Left cardiac atrium (tissue), 4 donors: ENCODE data around the gene MEI1. TPM values are rescaled to one million over a fixed set of nuclear protein-coding genes. Genes with fewer than 3 reads are reported as not detected.

Experiments used
- ATAC-seq, 2 donors: fragments of 200-7000 bp; cut with Tn5 transposase; one replicate each; pipeline ENCODE4 v1.9.1; 2020; ENCODE audit warnings: mild to moderate bottlenecking in 2 of 2, moderate library complexity in 2 of 2
- DNase-seq: peaks from one replicate; pipeline ENCODE4 v3.0.0-alpha.2; 2020
- intact Hi-C, 2 donors: fragments of 100-400 bp; cut with DNase I; formaldehyde crosslinking; loops; one replicate each; pipeline versions ENCODE4 v1.14.1 to v1.15.1; 2022 to 2023
- total RNA-seq, 2 donors: library from RNA; stranded (reverse); fragmentation: NEBNext Ultra II Directional; extraction: Animal tissue kit (Norgen Biotek cat#: 25700); gene quantifications; one replicate each; pipeline ENCODE4 v1.2.1, GENCODE V29; 2021
- donor health status: DM: no; HTN: yes; CAD: no.
- donor health status: DM: no; HTN: yes; CAD: no; lungs with severe emphysema.
- donor health status: DM: yes; HTN: yes; CAD: no.
- donor health status: Dilated cardiomyopathy.

The MEI1 gene
- total RNA-seq, 2 donors from 2014 or later: 0.42 to 1.7 TPM

DNA sequence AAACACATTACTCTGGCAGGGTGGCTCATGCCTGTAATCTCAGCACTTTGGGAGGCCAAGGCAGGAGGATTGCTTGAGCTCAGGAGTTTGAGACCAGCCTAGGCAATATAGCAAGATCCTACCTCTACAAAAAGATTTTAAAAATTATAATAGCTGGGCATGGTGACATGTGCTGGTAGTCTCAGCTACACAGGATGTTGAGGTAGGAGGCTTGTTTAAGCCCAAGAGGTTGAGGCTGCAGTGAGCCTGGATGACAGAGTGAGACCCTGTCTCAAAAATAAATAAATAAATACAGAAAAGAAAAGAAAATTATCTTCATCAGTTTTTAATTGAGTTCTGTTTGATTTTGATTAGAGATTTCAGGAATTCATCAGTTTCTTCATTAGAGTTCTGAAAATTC, 106.3 kb downstream of the MEI1 start:
- ATAC-seq (no peak), DNase-seq (no peak)
- intact Hi-C loops: loop anchor here in 1 of 2 donors (10.0 kb wide), 1 partner anchor 101 kb away; no protein-coding TSS in a partner anchor

DNA sequence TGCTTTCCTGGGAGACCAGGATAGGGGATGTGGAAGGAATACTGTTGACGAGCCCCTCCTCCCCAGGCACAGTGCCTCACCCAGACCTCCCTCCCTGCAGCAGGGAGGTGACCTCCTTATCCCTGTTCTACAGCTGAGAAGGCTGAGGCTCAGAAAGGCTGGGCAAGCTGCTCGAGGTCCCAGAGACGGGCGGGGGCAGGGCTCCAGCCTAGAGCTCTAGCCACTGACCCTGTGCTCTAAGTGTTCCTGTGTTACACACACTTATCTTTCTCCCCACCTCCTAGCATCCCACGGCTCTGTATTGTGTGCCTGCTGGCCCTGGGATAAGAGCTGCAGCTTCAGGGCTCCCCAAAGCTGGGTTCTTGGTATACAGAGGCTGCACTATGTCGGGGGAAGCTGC, 109.1 kb downstream of the MEI1 start:
- DNase-seq (no peak), ATAC-seq (no peak)
- intact Hi-C loops: loop anchor here in 1 of 2 donors (10.0 kb wide), 1 partner anchor 104 kb away; no protein-coding TSS in a partner anchor

DNA sequence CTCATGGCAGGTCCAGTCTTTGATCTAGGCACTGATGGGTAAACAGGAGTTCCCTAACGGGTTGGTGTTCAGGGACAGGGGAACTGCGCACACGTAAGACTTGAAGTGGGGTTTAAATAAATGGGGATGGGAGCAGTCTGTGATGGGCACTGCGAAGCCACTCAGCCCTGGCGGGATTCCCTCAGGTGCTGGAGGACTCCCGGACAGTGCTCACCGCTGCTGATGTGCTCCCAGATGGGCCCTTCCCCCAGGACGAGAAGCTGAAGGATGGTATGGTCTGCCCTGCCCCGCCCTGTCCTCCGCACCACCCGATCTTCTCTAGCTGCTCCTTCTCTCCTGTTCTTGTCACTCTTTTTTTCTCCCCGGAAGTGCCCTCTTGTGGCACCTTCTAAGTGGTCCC, 110.7 kb downstream of the MEI1 start:
- intact Hi-C loops: no loop called here
- ATAC-seq: no peak
- DNase-seq: no peak

DNA sequence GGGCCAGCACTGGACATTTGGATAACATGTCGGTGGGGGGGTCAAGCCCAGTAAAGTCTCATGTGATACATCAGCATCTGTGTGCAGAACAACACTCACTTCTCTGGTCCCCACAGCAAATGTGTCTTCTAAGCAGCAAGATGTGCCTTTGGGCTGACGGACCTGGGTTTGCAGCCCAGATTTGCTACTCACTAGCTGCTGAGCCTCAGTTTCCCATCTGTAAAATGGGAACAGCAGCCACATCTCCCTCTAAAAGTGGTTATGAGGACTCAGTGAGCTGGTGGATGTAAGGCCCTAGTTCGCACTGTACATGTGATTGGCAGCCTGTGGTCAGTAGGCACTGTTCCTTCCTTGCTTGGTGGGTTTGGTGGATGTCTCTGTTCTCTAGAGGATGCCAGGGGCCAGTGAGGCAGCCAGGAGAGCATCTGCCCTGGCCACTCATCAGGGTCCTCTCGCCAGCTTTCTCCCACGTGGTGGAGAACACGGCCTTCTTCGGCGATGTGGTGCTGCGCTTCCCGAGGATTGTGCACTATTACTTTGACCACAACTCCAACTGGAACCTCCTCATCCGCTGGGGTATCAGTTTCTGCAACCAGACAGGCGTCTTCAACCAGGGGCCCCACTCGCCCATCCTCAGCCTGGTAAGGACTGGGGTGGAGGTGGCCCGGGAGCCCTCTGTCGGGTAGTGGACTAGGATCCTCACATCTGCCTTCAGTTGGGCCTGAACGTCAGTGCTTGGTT, 113.7 kb downstream of the MEI1 start:
- intact Hi-C loops: no loop called here
- no peak for DNase-seq
- no peak for ATAC-seq

DNA sequence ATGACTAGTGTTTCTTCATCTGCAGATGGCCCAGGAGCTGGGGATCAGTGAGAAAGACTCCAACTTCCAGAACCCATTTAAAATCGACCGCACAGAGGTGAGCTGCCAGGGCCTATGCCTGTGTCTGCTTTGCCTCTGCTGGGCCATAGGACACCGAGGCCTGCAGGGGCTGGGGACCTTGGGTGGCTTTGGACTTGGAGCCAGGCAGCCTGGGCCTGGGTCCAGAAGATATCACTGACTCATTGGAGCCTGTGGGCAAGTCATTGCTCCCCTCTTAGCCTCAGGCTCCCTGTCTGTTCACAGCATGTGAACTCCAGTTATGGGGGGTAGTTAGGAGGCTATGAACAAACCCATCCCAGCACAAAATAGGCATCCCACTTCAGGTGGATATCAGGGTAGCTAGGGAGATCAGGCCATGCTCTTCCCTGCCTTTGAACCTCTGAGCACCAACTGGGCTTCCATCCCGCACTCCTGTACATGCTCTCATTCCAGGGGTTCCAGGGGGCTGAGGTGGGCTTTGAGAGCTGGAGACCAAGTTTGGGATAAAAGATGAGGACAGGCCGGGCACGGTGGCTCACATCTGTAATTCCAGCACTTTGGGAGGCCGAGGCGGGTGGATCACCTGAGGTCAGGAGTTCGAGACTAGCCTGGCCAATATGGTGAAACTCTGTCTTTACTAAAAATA, 114.6 kb downstream of the MEI1 start:
- ATAC-seq (no peak), DNase-seq (no peak)
- intact Hi-C loops: no loop called here

DNA sequence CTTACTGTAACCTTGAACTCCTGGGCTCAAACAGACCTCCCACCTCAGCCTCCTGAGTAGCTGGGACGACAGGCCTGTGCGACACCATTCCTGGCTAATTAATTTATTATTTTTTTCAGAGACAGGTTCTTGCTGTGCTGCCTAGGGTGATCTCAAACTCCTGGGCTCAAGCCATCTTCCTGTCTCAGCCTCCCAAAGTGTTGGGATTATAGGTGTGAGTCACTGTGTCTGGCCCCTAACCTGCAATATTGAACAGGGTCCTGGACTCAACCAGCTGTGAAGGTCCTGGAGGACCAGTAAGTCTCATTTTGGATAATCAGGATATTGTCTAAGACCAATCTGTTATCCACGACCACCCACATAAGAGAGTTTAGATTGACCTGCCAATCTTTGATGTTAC, 116.4 kb downstream of the MEI1 start:
- ATAC-seq (no peak), DNase-seq (no peak)
- intact Hi-C loops: no loop called here

DNA sequence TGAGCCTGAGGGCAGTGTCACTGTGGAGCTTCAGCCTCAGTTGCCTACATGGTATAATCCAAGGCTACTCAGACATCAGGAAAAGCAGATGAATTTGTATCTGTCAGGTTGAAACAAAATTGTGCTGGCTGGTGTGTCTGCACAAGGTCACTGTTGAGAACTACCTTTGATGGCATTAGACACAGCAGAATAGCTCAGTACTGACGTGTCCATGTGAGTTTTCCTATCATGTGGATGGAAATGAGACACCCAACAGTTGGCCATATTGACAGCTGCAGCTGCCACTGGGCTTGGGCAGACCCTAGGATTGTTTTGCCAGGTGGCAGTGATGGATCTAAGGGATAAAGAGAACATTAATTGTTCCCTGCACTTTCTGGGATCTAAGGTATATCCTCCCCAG, 116.9 kb downstream of the MEI1 start:
- ATAC-seq (no peak), DNase-seq (no peak)
- intact Hi-C loops: no loop called here

DNA sequence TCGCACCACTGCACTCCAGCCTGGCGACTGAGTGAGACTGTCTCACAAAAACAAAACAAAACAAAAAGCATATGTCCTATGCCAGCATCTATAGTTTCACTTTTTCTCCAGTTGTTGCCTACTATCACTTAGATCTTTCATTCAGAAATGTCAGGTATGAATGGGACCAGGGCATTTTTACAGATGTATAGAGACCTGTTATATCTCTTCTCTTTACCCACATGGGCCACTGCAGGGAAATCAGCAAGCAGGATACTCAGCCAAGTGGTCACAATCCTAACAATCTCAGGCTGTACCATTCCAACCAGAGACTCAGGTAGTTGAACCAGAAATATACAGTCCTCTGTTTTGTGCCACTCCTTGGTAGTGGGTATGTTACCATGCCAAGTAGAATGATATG, 117.6 kb downstream of the MEI1 start:
- ATAC-seq (no peak), DNase-seq (no peak)
- intact Hi-C loops: no loop called here

DNA sequence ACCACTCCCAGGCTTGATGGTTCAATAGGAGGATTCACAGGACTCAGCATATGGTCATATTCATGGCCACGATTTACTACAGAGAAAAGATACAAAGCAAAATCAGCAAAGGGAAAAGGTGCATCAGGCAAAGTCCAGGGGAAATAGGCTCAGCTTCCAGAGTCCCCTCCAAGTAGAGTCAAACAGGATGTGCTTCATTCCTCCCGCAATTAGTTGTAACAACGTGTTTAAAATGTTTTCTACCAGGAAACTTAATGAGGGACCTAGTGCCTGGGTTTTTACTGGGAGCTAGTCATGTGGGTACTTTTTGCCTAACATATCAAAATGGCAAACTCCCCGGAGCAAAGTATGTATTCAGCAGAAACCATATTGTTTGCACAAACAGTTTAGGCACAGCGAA, 118.7 kb downstream of the MEI1 start:
- intact Hi-C loops: no loop called here
- DNase-seq (no peak), ATAC-seq (no peak)

DNA sequence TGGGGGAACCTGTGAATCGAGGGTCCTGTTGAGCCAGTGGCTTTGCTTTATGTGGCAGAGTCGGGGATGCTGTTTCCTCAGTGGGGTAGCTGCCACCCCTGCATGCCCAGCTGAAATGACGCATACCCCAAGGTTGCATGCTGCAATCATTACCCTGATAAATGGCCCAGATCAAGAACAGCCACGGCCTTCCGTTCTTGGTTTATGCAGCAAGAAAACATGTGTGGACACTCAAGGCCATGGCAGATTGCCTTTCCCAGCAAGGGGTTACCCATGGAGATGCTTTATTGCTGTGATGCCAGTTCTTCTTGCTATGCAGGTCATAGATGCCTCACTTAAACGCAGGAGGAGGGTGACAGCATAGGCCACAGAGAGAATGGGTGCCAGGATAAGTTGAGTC, 119.3 kb downstream of the MEI1 start:
- DNase-seq (no peak), ATAC-seq (no peak)
- intact Hi-C loops: no loop called here

DNA sequence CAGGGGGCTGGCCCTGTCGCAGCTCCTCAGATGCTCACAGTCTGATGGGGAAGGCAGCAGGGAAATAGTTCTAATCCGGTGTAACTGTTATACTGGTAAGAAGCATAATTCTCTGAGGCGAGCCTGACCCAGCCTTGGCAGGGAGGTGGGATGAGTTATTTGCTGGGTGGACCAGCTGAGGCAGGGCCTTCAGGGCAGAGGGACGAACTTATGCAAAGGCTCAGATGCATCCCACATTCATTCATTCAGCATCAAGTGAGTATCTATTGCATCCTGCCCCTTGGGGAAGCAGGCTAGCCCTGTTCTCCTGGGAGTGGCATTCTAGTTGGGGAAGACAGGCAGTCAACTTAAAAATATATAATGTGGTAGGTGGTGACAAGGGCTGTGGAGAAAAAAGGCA, 120.0 kb downstream of the MEI1 start:
- DNase-seq: no peak
- ATAC-seq: no peak
- intact Hi-C loops: no loop called here

DNA sequence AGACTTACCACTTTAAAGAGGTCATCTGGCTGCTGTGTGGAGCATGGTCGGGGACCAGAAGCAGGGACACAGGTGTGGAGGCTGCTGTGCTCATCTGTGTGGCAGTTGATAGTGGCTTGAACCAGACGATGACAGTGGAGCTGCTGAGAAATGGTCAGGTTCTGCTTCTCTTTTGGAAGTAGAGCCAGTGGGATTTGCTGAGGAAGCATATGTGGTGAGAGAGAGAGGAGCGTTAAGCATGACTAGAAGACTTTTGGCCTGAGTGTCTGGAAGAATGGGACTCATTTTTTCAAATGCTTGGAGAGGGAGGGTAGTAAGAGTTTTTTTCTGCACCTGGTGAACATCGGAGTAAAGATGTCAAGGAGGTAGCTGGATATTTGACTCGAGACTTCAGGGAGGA, 121.1 kb downstream of the MEI1 start:
- DNase-seq (no peak), ATAC-seq (no peak)
- intact Hi-C loops: loop anchor here (5.0 to 10.0 kb wide), 2 partner anchors 122 to 126 kb away; partner anchors contain the start of gene MEI1 (in 1 of the 2)

DNA sequence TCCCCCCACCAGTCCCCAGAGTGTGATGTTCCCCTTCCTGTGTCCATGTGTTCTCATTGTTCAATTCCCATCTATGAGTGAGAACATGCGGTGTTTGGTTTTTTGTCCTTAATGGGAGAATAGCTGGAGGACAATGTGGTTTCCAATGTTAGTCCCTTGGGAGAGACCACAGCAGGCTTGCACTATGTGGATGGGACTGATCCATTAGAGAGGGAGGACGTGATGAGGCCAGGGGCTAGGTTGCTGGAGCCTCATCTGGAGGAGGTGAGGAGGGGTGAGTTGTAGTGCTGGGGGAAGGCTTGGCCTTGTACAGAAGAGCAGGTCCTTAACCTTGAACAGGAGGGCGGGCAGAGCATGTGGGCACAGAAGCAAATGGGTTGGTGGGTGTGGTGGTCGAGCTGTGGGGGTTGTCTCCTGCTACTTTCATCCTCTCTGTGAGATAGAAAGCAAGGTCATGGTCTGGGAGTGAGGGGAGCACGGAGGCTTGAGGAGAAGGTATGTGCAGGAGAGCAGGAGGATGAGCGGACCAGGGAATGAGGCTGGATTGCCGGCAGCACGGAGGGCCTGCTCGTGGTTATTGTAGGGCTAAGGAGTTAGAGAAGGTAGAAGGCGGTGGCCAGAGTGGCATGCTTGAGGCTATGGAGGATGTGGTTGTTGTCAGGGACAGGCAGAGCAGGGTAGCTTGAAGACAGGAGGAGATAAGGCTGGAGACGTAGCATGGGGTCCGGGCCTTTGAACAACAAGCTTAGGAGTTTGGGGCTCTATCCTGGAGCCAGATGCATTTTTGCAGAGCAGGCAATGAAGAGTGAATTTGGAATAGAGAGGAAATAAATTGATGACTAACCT, 122.4 kb downstream of the MEI1 start:
- DNase-seq (no peak), ATAC-seq (no peak)
- intact Hi-C loops: loop anchor here (1.0 to 10.0 kb wide), 3 partner anchors 120 to 127 kb away; partner anchors contain the start of gene MEI1 (in 1 of the 2)

DNA sequence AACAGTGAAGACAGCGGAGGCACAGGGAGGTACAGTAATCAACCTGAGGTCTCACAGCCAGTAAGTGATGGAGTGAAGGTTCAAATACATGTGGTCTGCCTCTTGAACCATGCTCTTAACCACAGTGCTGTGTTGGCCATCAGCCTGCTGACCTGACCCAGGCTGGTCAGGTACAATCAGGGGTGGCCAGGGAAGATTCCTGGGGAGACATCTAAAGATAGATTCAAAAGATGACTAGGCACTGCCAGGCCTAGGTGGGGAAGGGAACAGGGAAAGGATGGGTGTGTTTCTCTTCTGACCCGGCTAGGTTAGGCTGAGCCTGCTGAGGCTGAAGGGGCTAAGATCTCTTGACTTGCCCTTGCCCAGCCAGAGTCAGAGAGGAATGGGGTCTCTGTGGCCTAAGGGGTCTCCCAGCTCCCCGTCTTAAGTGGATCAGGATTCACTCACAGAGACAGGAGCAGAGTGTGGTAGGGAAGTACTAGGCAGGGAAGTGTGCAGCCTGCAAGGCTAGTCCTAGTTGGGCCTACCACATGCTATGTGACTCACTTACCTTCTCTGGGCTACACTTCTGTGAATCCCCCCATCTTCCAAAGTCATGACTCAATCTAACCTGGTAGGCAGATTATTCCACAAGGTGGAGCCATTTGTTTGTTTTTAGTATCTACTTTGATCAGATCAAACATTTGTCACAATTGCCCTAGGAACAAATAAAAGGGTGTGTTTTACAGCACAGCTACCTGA, 123.2 kb downstream of the MEI1 start:
- ATAC-seq (no peak), DNase-seq (no peak)
- intact Hi-C loops: loop anchor here (1.0 to 10.0 kb wide), 3 partner anchors 119 to 128 kb away; partner anchors contain the start of gene MEI1 (in 1 of the 2)

DNA sequence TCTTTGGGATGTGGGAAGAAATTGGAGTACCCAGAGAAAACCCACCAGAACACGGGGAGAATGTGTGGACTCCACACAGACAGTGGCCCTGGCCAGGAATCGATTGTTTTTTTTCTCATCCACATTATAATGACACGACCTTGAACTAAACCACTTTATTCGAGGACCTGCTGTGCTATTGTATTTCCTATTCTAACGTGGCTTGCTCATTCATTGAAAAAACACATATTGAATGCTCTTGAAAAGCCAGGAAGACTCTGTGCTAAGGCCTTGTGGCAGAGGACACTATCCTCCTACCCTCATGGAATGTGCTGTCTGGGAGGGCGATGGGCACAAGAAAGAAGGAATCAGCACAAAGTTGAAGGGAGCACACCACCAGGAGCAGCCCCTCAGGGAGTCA, 124.5 kb downstream of the MEI1 start:
- DNase-seq: no peak
- intact Hi-C loops: loop anchor here (5.0 to 10.0 kb wide), 2 partner anchors 119 to 129 kb away; partner anchors contain the start of gene MEI1 (in 1 of the 2)
- ATAC-seq: no peak

DNA sequence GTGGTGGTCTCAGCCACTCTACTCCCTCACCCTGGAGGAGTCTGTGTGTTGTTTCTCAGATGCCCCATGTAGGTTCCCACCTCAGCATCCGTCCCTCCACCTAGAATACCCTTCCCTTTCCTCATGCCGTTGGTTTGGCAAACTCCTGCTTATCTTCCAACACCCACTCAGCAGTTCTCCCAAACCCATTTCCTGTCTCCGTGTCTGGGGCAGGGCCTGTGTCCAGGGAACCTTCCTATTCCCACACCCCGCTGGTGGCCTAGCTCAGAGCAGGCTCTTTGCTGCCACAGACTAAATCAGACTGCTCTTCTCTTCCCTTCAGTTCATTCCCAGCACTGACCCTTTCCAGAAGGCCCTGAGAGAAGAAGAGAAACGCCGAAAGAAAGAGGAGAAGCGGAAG, 126.1 kb downstream of the MEI1 start:
- ATAC-seq (peak in 1 of 2 donors; percentile 50), DNase-seq (peak; percentile 53)
- intact Hi-C loops: loop anchor here in 1 of 2 donors (10.0 kb wide), 1 partner anchor 131 kb away; the partner anchor contains the start of gene MEI1

DNA sequence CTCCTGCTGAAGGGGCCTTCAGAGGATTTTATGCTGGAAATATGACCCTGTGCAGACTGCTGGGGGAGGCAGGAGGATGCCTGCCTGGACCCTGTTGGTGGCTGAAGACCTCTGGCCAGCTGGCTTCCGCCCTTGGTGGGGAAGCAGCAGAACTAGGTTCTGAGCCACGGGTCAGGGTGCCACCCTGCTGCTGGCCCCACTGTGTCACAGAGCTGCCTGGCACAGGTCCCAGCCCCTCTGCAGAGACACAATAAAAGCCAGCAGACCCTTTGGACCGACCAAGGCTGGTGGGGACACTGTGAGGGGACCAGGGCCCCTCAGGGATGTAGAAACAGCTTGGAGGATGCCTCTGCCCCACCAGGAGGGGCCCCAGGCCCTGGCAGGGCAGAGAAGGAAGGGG, 126.7 kb downstream of the MEI1 start:
- peak; percentile 9 to 11 for ATAC-seq
- no peak for DNase-seq
- intact Hi-C loops: loop anchor here in 1 of 2 donors (10.0 kb wide), 1 partner anchor 131 kb away; the partner anchor contains the start of gene MEI1
